ENCODE data around the gene GMIP. TPM values are rescaled to one million over a fixed set of nuclear protein-coding genes. Genes with fewer than 3 reads are reported as not detected.
A peak's percentile ranks its signal among the peaks of the same experiment; 100 is the strongest.

The GMIP gene
- total RNA-seq, 1 experiment from 2014 or later, result 6.3 TPM

DNA sequence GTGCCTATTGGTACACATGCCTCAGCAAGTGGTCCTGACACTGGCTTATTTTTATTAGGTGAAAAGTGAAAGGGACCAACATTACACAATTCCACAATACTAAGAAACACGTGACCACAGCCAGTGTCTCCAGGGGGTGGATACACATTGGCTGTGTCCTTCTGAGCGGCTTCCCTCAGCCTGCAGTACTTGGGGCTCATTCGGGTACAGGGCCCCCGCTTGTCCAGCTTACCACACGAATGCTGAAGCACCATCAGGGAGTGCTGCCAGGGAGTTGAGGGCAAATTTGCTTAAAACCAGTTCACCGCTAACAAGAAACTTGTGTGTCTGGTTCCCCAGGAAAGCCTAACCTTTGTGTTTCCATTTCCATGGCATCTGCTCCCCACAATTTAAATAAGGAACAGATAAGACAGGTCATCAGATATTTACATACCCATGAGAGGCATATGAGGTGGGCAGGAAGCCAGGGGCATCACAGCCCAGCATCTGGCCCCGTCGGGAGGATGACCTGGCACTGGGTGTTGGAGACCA lies 48.2 kb downstream of the GMIP start:
- no peak overlapping the region for H2AFZ ChIP-seq (ENCODE audit: low read length)
- ATAC-seq, result peak; percentile 37
- no peak for TF ChIP-seq EZH2 (IDR thresholded peaks at IDR 0.05; ENCODE audit: low read length, unreplicated experiment)
- no peak for TF ChIP-seq EZH2phosphoT487 (IDR thresholded peaks at IDR 0.05; ENCODE audit: borderline replicate concordance, low read length)
- TF ChIP-seq, protein P1, sequence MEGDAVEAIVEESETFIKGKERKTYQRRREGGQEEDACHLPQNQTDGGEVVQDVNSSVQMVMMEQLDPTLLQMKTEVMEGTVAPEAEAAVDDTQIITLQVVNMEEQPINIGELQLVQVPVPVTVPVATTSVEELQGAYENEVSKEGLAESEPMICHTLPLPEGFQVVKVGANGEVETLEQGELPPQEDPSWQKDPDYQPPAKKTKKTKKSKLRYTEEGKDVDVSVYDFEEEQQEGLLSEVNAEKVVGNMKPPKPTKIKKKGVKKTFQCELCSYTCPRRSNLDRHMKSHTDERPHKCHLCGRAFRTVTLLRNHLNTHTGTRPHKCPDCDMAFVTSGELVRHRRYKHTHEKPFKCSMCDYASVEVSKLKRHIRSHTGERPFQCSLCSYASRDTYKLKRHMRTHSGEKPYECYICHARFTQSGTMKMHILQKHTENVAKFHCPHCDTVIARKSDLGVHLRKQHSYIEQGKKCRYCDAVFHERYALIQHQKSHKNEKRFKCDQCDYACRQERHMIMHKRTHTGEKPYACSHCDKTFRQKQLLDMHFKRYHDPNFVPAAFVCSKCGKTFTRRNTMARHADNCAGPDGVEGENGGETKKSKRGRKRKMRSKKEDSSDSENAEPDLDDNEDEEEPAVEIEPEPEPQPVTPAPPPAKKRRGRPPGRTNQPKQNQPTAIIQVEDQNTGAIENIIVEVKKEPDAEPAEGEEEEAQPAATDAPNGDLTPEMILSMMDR (conservative IDR thresholded peaks at IDR 0.05; ENCODE audit: low read depth, low read length), result no peak
- peak overlapping the region; percentile 75 for H3K4me2 ChIP-seq (ENCODE audit: low read length)
- H4K20me1 ChIP-seq (ENCODE audit: low read length), result no peaks in the 10 kb centered on the region
- no peaks in the 10 kb centered on the region for H3F3A ChIP-seq (ENCODE audit: low read length, unreplicated experiment)
- intact Hi-C loops (cut with micrococcal nuclease), result no loop called here
- peak overlapping the region; percentile 90 for H3K27ac ChIP-seq (ENCODE audit: low read length)
- H3K9ac ChIP-seq (ENCODE audit: low read length), result peak overlapping the region; percentile 37; the same call in 1 of the 2 replicates
- peak overlapping the region; percentile 45; the same call in 1 of the 2 replicates for H3K4me3 ChIP-seq (ENCODE audit: low read length)
- no peaks in the 10 kb centered on the region for H3K9me2 ChIP-seq (replicated peaks; ENCODE audit: low read length)
- ChIA-PET CTCF (no interaction called here), POLR2A (ENCODE audit: unreplicated experiment) (no interaction called here)
- no TSS peak for BruUV-seq (replicated peaks)
- peaks cover 39% of the 10 kb centered on the region for H3K4me1 ChIP-seq (ENCODE audit: insufficient read depth, low read length)
- DNase-seq, result peak; percentile 89
- no peaks in the 10 kb centered on the region for H3K79me2 ChIP-seq (ENCODE audit: low read length)
- no peaks in the 10 kb centered on the region for H3K27me3 ChIP-seq (ENCODE audit: low read length)
- H3K36me3 ChIP-seq (ENCODE audit: low read depth, low read length), result 0 out of 2 replicates have a peak, but pooled peaks cover 10% of the 10 kb centered on the region
- no peaks in the 10 kb centered on the region for H3K9me3 ChIP-seq (ENCODE audit: low read length)

- intact Hi-C loops (cut with micrococcal nuclease), result no loop called here
- CTCF ChIA-PET, result no interaction called here
- Histone ChIP-seq H4K20me1 (ENCODE audit: low read length) (no peaks in the 10 kb centered on the region), H3K9ac (ENCODE audit: low read length) (peak overlapping the region; percentile 37; the same call in 1 of the 2 replicates), H3K27me3 (ENCODE audit: low read length) (no peaks in the 10 kb centered on the region), H3K9me3 (ENCODE audit: low read length) (no peaks in the 10 kb centered on the region), H2AFZ (ENCODE audit: low read length) (no peak overlapping the region), H3K4me3 (ENCODE audit: low read length) (no peak overlapping the region), H3K4me1 (ENCODE audit: insufficient read depth, low read length) (peaks cover 39% of the 10 kb centered on the region), H3K79me2 (ENCODE audit: low read length) (no peaks in the 10 kb centered on the region), H3F3A (ENCODE audit: low read length, unreplicated experiment) (no peaks in the 10 kb centered on the region), H3K9me2 (replicated peaks; ENCODE audit: low read length) (no peaks in the 10 kb centered on the region), H3K36me3 (ENCODE audit: low read depth, low read length) (0 out of 2 replicates have a peak, but pooled peaks cover 10% of the 10 kb centered on the region), H3K4me2 (ENCODE audit: low read length) (peak overlapping the region; percentile 75; the same call in 1 of the 2 replicates), H3K27ac (ENCODE audit: low read length) (peak overlapping the region; percentile 90)
- ATAC-seq (no peak), DNase-seq (no peak)
- POLR2A ChIA-PET (ENCODE audit: unreplicated experiment), result no interaction called here
- TF ChIP-seq, protein P1 (conservative IDR thresholded peaks at IDR 0.05; ENCODE audit: low read depth, low read length), result no peak
- TF ChIP-seq EZH2 (IDR thresholded peaks at IDR 0.05; ENCODE audit: low read length, unreplicated experiment) (no peak), EZH2phosphoT487 (IDR thresholded peaks at IDR 0.05; ENCODE audit: borderline replicate concordance, low read length) (no peak)
- BruUV-seq (replicated peaks), result no TSS peak
Observed at GRCh38 chr19:19594381-19594780, 49.1 kb downstream of the GMIP start.

GRCh38 chr19:19592690-19593089 lies 50.8 kb downstream of the GMIP start:
- Histone ChIP-seq H3K4me3 (ENCODE audit: low read length) (no peak overlapping the region), H3K27me3 (ENCODE audit: low read length) (no peaks in the 10 kb centered on the region), H3K9me3 (ENCODE audit: low read length) (no peaks in the 10 kb centered on the region), H3K36me3 (ENCODE audit: low read depth, low read length) (0 out of 2 replicates have a peak, but pooled peaks cover 10% of the 10 kb centered on the region), H3K9ac (ENCODE audit: low read length) (no peak overlapping the region), H3K27ac (ENCODE audit: low read length) (no peak overlapping the region), H3F3A (ENCODE audit: low read length, unreplicated experiment) (no peaks in the 10 kb centered on the region), H3K4me2 (ENCODE audit: low read length) (no peak overlapping the region), H2AFZ (ENCODE audit: low read length) (no peak overlapping the region), H4K20me1 (ENCODE audit: low read length) (no peaks in the 10 kb centered on the region), H3K4me1 (ENCODE audit: insufficient read depth, low read length) (peaks cover 39% of the 10 kb centered on the region), H3K9me2 (replicated peaks; ENCODE audit: low read length) (no peaks in the 10 kb centered on the region), H3K79me2 (ENCODE audit: low read length) (no peaks in the 10 kb centered on the region)
- intact Hi-C loops (cut with micrococcal nuclease), result no loop called here
- TF ChIP-seq, protein P1 (conservative IDR thresholded peaks at IDR 0.05; ENCODE audit: low read depth, low read length), result no peak
- no peak for TF ChIP-seq EZH2phosphoT487 (IDR thresholded peaks at IDR 0.05; ENCODE audit: borderline replicate concordance, low read length)
- no peak for TF ChIP-seq EZH2 (IDR thresholded peaks at IDR 0.05; ENCODE audit: low read length, unreplicated experiment)
- ChIA-PET POLR2A (ENCODE audit: unreplicated experiment) (no interaction called here), CTCF (no interaction called here)
- DNase-seq (no peak), ATAC-seq (no peak)
- BruUV-seq (replicated peaks), result no TSS peak

Data from PC-3 (cell line).